GM12878 (cell line): ENCODE data around the gene MFNG. TPM values are rescaled to one million over a fixed set of nuclear protein-coding genes. Genes with fewer than 3 reads are reported as not detected.

ENCODE experiments used
- ATAC-seq: fragments of 200-7000 bp; cut with Tn5 transposase; 3 replicates; pipeline ENCODE4 v1.9.1; 2020; ENCODE audit warnings: mild to moderate bottlenecking, moderate library complexity
- BruUV-seq: library from RNA; stranded (reverse); fragments of 400-500 nt; replicated peaks from 2 replicates; lab custom pipeline; 2021; lab: Mats Ljungman, UMichigan
- CTCF ChIA-PET: fragments of 300-600 bp; sonication (Branson Sonifier 250); formaldehyde crosslinking; extraction: SDS; loops from one replicate; lab custom pipeline; 2021; ENCODE audit warnings: inconsistent platforms; lab: Yijun Ruan, JAX
- POLR2A ChIA-PET: fragments of 350-600 bp; formaldehyde crosslinking; extraction: SDS; loops from one replicate; lab custom pipeline; 2021; ENCODE audit warnings: inconsistent platforms; lab: Charles Lee
- RAD21 ChIA-PET: fragments of 300-600 bp; sonication (Branson Sonifier 250); formaldehyde crosslinking; loops from one replicate; lab custom pipeline; 2023; ENCODE audit warnings: antibody characterized with exemption; ENCODE audit not compliant: unreplicated experiment; lab: Charles Lee
- SMC1A ChIA-PET: fragments of 300-600 bp; sonication (Branson Sonifier 250); formaldehyde crosslinking; loops from one replicate; lab custom pipeline; 2023; ENCODE audit not compliant: unreplicated experiment, uncharacterized antibody; lab: Charles Lee
- DNase-seq: peaks from one replicate; pipeline ENCODE4 v3.0.0-alpha.2; 2011; ENCODE audit warnings: low read depth, low spot score
- FAIRE-seq: peaks from 3 replicates; lab custom pipeline; 2011; peaks lifted over from hg19 to GRCh38; lab: Jason Lieb, UNC
- H2AFZ ChIP-seq: 2 replicates; pipeline ENCODE4 v1.6.0; 2011; ENCODE audit warnings: low read depth, low read length, control low read depth; ENCODE audit not compliant: control insufficient read depth
- H3K27ac ChIP-seq: 2 replicates; pipeline ENCODE4 v1.5.1; 2011; ENCODE audit warnings: control low read depth; ENCODE audit not compliant: control insufficient read depth, insufficient read depth
- H3K27me3 ChIP-seq, 2 experiments: replicated peaks in 1 of 2; 2 replicates each; pipeline versions ENCODE4 v1.6.0 to v1.6.1; 2011; ENCODE audit warnings: low read length in 1 of 2; ENCODE audit not compliant: control insufficient read depth in 2 of 2, insufficient read depth in 2 of 2
- H3K36me3 ChIP-seq, 2 experiments: 2 replicates each; pipeline ENCODE4 v1.5.1; 2011; ENCODE audit warnings: low read length in 1 of 2; ENCODE audit not compliant: control insufficient read depth in 2 of 2, insufficient read depth in 2 of 2
- H3K4me1 ChIP-seq: 2 replicates; pipeline ENCODE4 v1.6.1; 2011; ENCODE audit warnings: mild to moderate bottlenecking, low read length, moderate library complexity, mixed read lengths; ENCODE audit not compliant: control insufficient read depth, insufficient read depth
- H3K4me2 ChIP-seq: 2 replicates; pipeline ENCODE4 v1.6.0; 2011; ENCODE audit warnings: control low read depth; ENCODE audit not compliant: control insufficient read depth, insufficient read depth
- H3K4me3 ChIP-seq: fragments of 200-600 bp; sonication (generic); 2 replicates; pipeline ENCODE4 v1.5.1; 2016
- H3K79me2 ChIP-seq: 2 replicates; pipeline ENCODE4 v1.6.0; 2011; ENCODE audit warnings: low read length; ENCODE audit not compliant: control insufficient read depth, insufficient read depth
- H3K9ac ChIP-seq: 2 replicates; pipeline ENCODE4 v1.8.0; 2011; ENCODE audit warnings: low read length, control low read depth, mixed read lengths; ENCODE audit not compliant: control insufficient read depth, insufficient read depth
- H3K9me3 ChIP-seq: replicated peaks from 3 replicates; pipeline ENCODE4 v1.5.1; 2011; ENCODE audit warnings: mild to moderate bottlenecking, low read length; ENCODE audit not compliant: control insufficient read depth, insufficient read depth
- H4K20me1 ChIP-seq: 2 replicates; pipeline ENCODE4 v1.6.0; 2011; ENCODE audit not compliant: control insufficient read depth, insufficient read depth
- BHLHE40 ChIP-seq, 2 experiments: fragments of 450-650 bp in 1 of 2; IDR thresholded peaks; 2 replicates each; pipeline ENCODE4 v1.6.1; 2011 to 2017; ENCODE audit warnings: low read depth in 2 of 2, borderline replicate concordance in 1 of 2, improper control_type of control experiment in 1 of 2, low read length in 1 of 2, mild to moderate bottlenecking in 1 of 2
- CBX5 ChIP-seq: sonication (generic); IDR thresholded peaks from 2 replicates; pipeline ENCODE4 v1.6.1; 2016; ENCODE audit warnings: low read depth, moderate library complexity, mild to moderate bottlenecking, inconsistent platforms
- CTCF ChIP-seq, 3 experiments: IDR thresholded peaks in 2 of 3; conservative IDR thresholded peaks in 1 of 3; 2 replicates each; pipeline ENCODE4 v1.5.1; 2011; ENCODE audit warnings: low read depth in 3 of 3, low read length in 3 of 3, mild to moderate bottlenecking in 3 of 3, control low read depth in 2 of 3, moderate library complexity in 2 of 3, inconsistent platforms in 1 of 3, mixed read lengths in 1 of 3; ENCODE audit not compliant: control insufficient read depth in 2 of 3, insufficient read depth in 1 of 3; ENCODE audit errors: extremely low read depth in 1 of 3
- EZH2 ChIP-seq: IDR thresholded peaks from 2 replicates; pipeline ENCODE4 v1.6.1; 2012; ENCODE audit warnings: low read depth, mild to moderate bottlenecking, control low read depth, inconsistent platforms, low read length, borderline replicate concordance; ENCODE audit not compliant: control insufficient read depth
- FOXK2 ChIP-seq: fragments of 450-650 bp; IDR thresholded peaks from 2 replicates; pipeline ENCODE4 v1.6.1; 2017; ENCODE audit warnings: mild to moderate bottlenecking, moderate library complexity
- IKZF1 ChIP-seq: fragments of 450-650 bp; conservative IDR thresholded peaks from 2 replicates; pipeline ENCODE4 v1.6.1; 2017; ENCODE audit warnings: antibody characterized with exemption, mild to moderate bottlenecking
- KLF5 ChIP-seq: fragments of 450-650 bp; IDR thresholded peaks from 2 replicates; pipeline ENCODE4 v1.6.1; 2014; ENCODE audit warnings: mild to moderate bottlenecking; ENCODE audit not compliant: partially characterized antibody
- MTA2 ChIP-seq: fragments of 450-650 bp; IDR thresholded peaks from 2 replicates; pipeline ENCODE4 v1.6.1; 2016; ENCODE audit warnings: low read depth, mild to moderate bottlenecking, moderate library complexity
- MXI1 ChIP-seq: fragments of 150-350 bp; IDR thresholded peaks from 2 replicates; pipeline ENCODE4 v1.6.1; 2011; ENCODE audit warnings: low read depth, mild to moderate bottlenecking, inconsistent platforms, low read length, improper control_type of control experiment
- PBX3 ChIP-seq: IDR thresholded peaks from 2 replicates; pipeline ENCODE4 v1.6.1; 2011; ENCODE audit warnings: mild to moderate bottlenecking, low read depth, low read length, moderate library complexity; ENCODE audit not compliant: insufficient replicate concordance
- PRDM15 ChIP-seq: fragments of 450-650 bp; formaldehyde crosslinking; IDR thresholded peaks from 2 replicates; pipeline ENCODE4 v1.4.0; 2020; ENCODE audit warnings: mild to moderate bottlenecking, moderate library complexity
- SMAD1 ChIP-seq: fragments of 450-650 bp; IDR thresholded peaks from 2 replicates; pipeline ENCODE4 v1.6.1; 2018; ENCODE audit warnings: mild to moderate bottlenecking, low read depth; ENCODE audit not compliant: partially characterized antibody
- SREBF1 ChIP-seq: IDR thresholded peaks from 2 replicates; pipeline ENCODE4 v1.6.1; 2012; ENCODE audit warnings: mild to moderate bottlenecking, low read length
- STAT1 ChIP-seq: fragments of 450-650 bp; conservative IDR thresholded peaks from 2 replicates; pipeline ENCODE4 v1.6.1; 2014; ENCODE audit warnings: antibody characterized with exemption, mild to moderate bottlenecking
- ZNF274 ChIP-seq: IDR thresholded peaks from one replicate; pipeline ENCODE4 v1.8.0; 2011; ENCODE audit not compliant: insufficient read length, insufficient read depth
- ZZZ3 ChIP-seq: IDR thresholded peaks from 2 replicates; pipeline ENCODE4 v1.6.1; 2011; ENCODE audit warnings: low read depth; ENCODE audit not compliant: control insufficient read depth, insufficient read length
- WGBS: methylation state at CpG from one replicate; pipeline ENCODE4 v1.1.6; 2016; ENCODE audit warnings: low lambda C conversion rate; ENCODE audit not compliant: insufficient replicate concordance, insufficient coverage; ENCODE audit errors: missing lambda C conversion rate; 5-methylcytosine and 5-hydroxymethylcytosine counted together
- in situ Hi-C: fragments of 300-500 bp; cut with MboI; formaldehyde crosslinking; loops from 9 replicates; pipeline ENCODE4 v1.14.3; 2018; ENCODE audit warnings: mixed read lengths
- intact Hi-C: fragments of 100-400 bp; cut with micrococcal nuclease; formaldehyde crosslinking; loops from one replicate; pipeline ENCODE4 v1.14.2; 2022; ENCODE audit not compliant: unreplicated experiment
- polyA plus RNA-seq, 11 experiments: library from polyadenylated mRNA; depleted of rRNA in 4 of 11; unstranded in 6 of 11; stranded (reverse) in 5 of 11; fragments of >200 nt; fragmentation: Nextera tagmentation in 4 of 11; fragmentation: Illumina TruSeq in 1 of 11; extraction: Ambion mirVana in 4 of 11; extraction: Trizol in 1 of 11; gene quantifications; 1 replicate in 1 of 11; 2 replicates in 10 of 11; pipeline versions ENCODE4 v1.2.1 to v1.2.3, GENCODE V29; 2011 to 2016; ENCODE audit warnings: inconsistent platforms in 2 of 11, missing spikeins in 2 of 11, low read depth in 1 of 11
- total RNA-seq, 4 experiments: library from RNA; depleted of rRNA in 3 of 4; stranded (reverse); fragments of >200 nt in 3 of 4; fragmentation: Illumina TruSeq in 1 of 4; extraction: Trizol in 1 of 4; gene quantifications; 2 replicates each; pipeline versions ENCODE4 v1.2.1 to v1.2.3, GENCODE V29; 2013 to 2021

Gene MFNG
- total and polyA plus RNA-seq, 10 of the 15 experiments (the other 5 are each of a cell fraction or from before 2014, with no cell fraction given) = 11.5 to 117 (median 68.5) TPM

- TF ChIP-seq SREBF1 (no peak), CBX5 (no peak), FOXK2 (no peak)
Observed at GRCh38 chr22:37517826-37518450, 31.8 kb upstream of the MFNG start (continued).

GRCh38 chr22:37516456-37516855 is 30.3 kb upstream of the MFNG start:
- ChIA-PET POLR2A (no interaction called here), SMC1A (no interaction called here), RAD21 (no interaction called here), CTCF (no interaction called here)
- no peaks in the 10 kb centered on the region for H3K36me3 ChIP-seq
- no peaks in the 10 kb centered on the region for H3K79me2 ChIP-seq
- no peak overlapping the region for H2AFZ ChIP-seq
- H3K27ac ChIP-seq = no peak overlapping the region
- in situ Hi-C loops = no loop called here
- BruUV-seq = no TSS peak
- FAIRE-seq (no peak), DNase-seq (no peak), ATAC-seq (no peak)
- no peak overlapping the region for H3K4me2 ChIP-seq
- no peak overlapping the region for H3K9ac ChIP-seq
- WGBS = 94% methylated on average over 1 of the region's 1 CpG
- intact Hi-C loops = no loop called here
- no peaks in the 10 kb centered on the region for H3K4me1 ChIP-seq
- H3K4me3 ChIP-seq = no peak overlapping the region
- H3K9me3 ChIP-seq = no peaks in the 10 kb centered on the region
- no peaks in the 10 kb centered on the region for H4K20me1 ChIP-seq
- H3K27me3 ChIP-seq = peaks cover 7 to 11% of the 10 kb centered on the region in 2 experiments; a peak in 3 of 4 replicates
- TF ChIP-seq EZH2 (no peak), MTA2 (no peak), SMAD1 (no peak), CTCF (IDR thresholded peaks at IDR 0.05 in 2 of 3, conservative IDR thresholded peaks at IDR 0.05 in 1 of 3; ENCODE audit: control insufficient read depth in 2 of 3, extremely low read depth in 1 of 3, insufficient read depth in 1 of 3, low read depth in 3 of 3, low read length in 3 of 3) (no peak), IKZF1 (no peak), PBX3 (no peak), KLF5 (no peak), ZNF274 (no peak), BHLHE40 (IDR thresholded peaks at IDR 0.05; ENCODE audit: borderline replicate concordance in 1 of 2, low read depth in 2 of 2, low read length in 1 of 2) (no peak), STAT1 (no peak), MXI1 (no peak), PRDM15 (CRISPR knock-in tag) (no peak), ZZZ3 (no peak)
